Lower lobe of right lung (tissue), 2 donors: Measurements from ENCODE around the gene POLE. TPM values are rescaled to one million over a fixed set of nuclear protein-coding genes. Genes with fewer than 3 reads are reported as not detected.

ENCODE experiments used
- ATAC-seq, 2 donors: fragments of 200-7000 bp; cut with Tn5 transposase; one replicate each; pipeline ENCODE4 v1.9.1; 2020 to 2022; ENCODE audit warnings: mild to moderate bottlenecking in 2 of 2, moderate library complexity in 2 of 2
- DNase-seq: peaks from one replicate; pipeline ENCODE4 v3.0.0-alpha.2; 2020
- H3K27ac ChIP-seq: fragments of 200-600 bp; one replicate; pipeline ENCODE4 v1.8.0; 2022
- H3K27me3 ChIP-seq: fragments of 200-600 bp; one replicate; pipeline ENCODE4 v1.8.0; 2022; ENCODE audit warnings: low read depth
- H3K36me3 ChIP-seq: fragments of 200-600 bp; one replicate; pipeline ENCODE4 v1.8.0; 2022; ENCODE audit warnings: mild to moderate bottlenecking
- H3K4me1 ChIP-seq: fragments of 200-600 bp; one replicate; pipeline ENCODE4 v1.8.0; 2022
- H3K4me3 ChIP-seq: fragments of 200-600 bp; one replicate; pipeline ENCODE4 v1.8.0; 2022; ENCODE audit warnings: mild to moderate bottlenecking
- H3K9me3 ChIP-seq: fragments of 200-600 bp; one replicate; pipeline ENCODE4 v1.8.0; 2022
- intact Hi-C: fragments of 100-400 bp; cut with DNase I; formaldehyde crosslinking; loops from one replicate; pipeline ENCODE4 v1.11.0; 2022
- total RNA-seq: library from RNA; stranded (reverse); fragmentation: NEBNext Ultra II Directional; extraction: Animal tissue kit (Norgen Biotek cat#: 25700); gene quantifications from one replicate; pipeline ENCODE4 v1.2.1, GENCODE V29; 2021
- TF ChIP-seq, protein P1 (sequence below): fragments of 200-600 bp; IDR thresholded peaks from one replicate; pipeline ENCODE4 v1.8.0; 2022; ENCODE audit warnings: antibody characterized with exemption, mild to moderate bottlenecking
- donor health status: DM: no; HTN: yes; CAD: no; lungs with severe emphysema.

POLE gene
- total RNA-seq, 1 donor from 2014 or later: 28.0 TPM

DNA sequence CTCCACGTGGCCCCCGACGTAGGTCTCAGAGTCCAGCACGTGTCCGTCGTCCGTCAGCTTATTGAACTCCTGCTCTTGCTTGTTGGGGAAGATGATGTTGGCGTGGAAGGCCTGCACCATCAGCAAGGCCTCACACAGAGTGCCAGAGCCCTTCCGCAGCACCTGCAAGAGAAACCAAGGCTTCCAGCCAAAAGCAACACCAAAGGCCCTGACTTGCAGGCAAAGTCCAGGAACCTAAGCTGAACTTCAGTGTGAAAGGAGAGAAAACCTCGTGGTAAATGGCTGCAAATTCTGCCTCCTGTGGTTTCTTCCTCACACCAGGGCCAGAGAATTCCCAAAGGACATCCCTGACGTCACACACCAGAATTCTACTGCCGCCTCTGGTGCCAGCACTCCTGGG, 14.5 kb downstream of the POLE start:
- TF ChIP-seq, protein P1, sequence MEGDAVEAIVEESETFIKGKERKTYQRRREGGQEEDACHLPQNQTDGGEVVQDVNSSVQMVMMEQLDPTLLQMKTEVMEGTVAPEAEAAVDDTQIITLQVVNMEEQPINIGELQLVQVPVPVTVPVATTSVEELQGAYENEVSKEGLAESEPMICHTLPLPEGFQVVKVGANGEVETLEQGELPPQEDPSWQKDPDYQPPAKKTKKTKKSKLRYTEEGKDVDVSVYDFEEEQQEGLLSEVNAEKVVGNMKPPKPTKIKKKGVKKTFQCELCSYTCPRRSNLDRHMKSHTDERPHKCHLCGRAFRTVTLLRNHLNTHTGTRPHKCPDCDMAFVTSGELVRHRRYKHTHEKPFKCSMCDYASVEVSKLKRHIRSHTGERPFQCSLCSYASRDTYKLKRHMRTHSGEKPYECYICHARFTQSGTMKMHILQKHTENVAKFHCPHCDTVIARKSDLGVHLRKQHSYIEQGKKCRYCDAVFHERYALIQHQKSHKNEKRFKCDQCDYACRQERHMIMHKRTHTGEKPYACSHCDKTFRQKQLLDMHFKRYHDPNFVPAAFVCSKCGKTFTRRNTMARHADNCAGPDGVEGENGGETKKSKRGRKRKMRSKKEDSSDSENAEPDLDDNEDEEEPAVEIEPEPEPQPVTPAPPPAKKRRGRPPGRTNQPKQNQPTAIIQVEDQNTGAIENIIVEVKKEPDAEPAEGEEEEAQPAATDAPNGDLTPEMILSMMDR: no peak
- ATAC-seq (no peak), DNase-seq (no peak)
- H3K9me3 ChIP-seq: no peaks in the 10 kb centered on the region
- intact Hi-C loops: no loop called here
- no peaks in the 10 kb centered on the region for H3K4me1 ChIP-seq
- H3K36me3 ChIP-seq: peaks cover 77% of the 10 kb centered on the region
- H3K4me3 ChIP-seq: no peak overlapping the region
- no peak overlapping the region for H3K27ac ChIP-seq
- H3K27me3 ChIP-seq: no peaks in the 10 kb centered on the region

DNA sequence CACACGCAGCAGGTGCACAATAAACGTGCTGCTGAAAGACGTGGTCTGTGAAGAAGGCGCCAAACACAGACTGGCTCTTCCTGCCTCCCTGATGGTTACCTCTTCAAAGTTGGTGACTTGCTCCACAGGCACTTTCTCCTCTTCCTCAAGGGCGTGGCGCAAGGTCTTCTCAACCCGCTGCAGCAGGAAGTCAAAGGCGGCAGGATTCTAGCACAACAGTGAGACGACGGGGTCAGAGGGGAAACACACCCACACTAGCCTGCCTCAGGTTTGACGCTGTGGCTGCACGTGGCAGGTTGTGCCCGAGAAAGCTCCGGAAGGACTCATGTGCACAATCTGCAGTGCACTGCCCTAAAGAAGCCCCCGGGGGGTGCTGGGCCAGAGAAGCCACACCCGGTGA, 15.0 kb downstream of the POLE start:
- ATAC-seq: no peak
- peaks cover 77% of the 10 kb centered on the region for H3K36me3 ChIP-seq
- intact Hi-C loops: no loop called here
- DNase-seq: no peak
- no peaks in the 10 kb centered on the region for H3K9me3 ChIP-seq
- H3K4me1 ChIP-seq: no peaks in the 10 kb centered on the region
- TF ChIP-seq, protein P1: no peak
- no peaks in the 10 kb centered on the region for H3K27me3 ChIP-seq
- H3K4me3 ChIP-seq: no peak overlapping the region
- no peak overlapping the region for H3K27ac ChIP-seq

DNA sequence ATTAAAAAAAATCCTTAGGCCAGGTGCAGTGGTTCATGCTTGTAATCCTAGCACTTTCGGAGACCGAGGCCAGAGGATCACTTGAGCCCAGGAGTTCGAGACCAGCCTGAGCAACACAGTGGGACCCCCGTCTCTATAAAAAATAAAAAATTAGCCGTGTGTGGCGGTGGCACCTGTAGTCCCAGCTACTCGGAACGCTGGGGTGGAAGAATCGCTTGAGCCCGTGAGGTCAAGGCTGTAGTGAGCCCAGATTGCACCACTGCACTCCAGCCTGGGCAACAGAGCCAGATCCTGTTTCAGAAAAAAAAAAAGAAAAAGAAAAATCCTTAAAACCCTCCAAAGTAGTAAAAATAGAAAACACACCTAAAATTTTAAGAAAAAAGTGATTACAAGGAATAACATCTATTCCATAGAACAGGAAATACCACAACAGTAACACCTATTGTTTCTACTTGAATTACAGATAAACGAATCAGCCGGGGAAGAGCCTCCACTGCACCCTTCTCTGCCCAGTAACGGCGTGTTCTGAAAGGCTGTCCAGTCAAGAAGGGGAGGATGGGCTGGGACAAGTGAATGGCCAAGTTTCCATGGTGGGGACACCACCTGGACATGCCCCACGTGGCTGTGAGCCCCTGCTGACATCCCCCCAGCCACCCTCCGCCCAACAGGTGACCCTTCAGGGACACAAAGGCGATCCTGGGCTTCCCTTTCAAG, 17.8 kb downstream of the POLE start:
- no peak for DNase-seq
- TF ChIP-seq, protein P1: no peak
- peaks cover 80% of the 10 kb centered on the region for H3K36me3 ChIP-seq
- ATAC-seq: no peak
- H3K9me3 ChIP-seq: no peaks in the 10 kb centered on the region
- H3K4me3 ChIP-seq: no peak overlapping the region
- no peaks in the 10 kb centered on the region for H3K27me3 ChIP-seq
- no peak overlapping the region for H3K27ac ChIP-seq
- H3K4me1 ChIP-seq: no peaks in the 10 kb centered on the region
- intact Hi-C loops: no loop called here

DNA sequence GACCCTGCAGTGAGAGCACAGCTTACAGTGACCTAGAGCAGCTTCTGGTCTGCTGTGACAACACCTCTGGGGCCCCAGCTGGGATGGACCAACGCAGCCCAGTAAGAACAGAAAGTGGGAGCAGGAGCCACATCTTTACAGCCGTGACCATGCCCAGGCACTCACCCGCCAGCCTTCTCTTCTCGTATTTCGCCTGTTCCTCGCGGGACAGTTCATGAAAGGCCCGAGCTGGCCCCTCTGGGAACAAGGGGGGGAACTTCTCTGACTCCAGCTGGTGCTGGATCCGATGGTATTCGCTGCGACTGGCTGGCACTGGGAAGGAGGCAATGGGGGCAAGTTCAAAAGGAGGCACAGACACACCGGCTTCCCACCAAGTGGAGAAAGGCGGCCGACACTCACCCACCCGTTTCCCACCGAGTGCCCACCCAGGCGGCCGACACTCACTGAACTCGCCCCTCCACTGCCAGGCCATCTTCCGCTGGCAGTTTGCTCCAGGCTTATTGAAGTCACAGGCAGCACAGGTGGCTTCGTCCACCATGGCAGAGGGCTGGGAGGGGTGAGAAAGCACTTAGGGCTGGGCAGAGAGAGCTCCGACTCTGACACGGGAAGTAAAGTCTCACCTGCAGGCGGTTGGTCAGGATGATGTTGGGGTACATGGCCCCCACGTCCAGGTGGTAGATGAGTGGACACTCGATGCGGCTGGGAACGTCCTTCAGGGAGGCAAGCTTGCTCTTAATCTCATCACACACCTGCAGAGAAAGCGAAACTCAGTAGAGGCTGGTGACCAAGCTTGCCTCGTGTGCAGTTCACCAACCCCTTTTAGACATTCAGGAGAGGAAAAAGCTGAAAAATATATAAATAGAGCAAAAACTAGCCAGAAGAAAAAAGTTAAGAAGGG, 18.7 kb downstream of the POLE start:
- ATAC-seq (no peak), DNase-seq (no peak)
- Histone ChIP-seq H3K27ac (no peak overlapping the region), H3K9me3 (no peaks in the 10 kb centered on the region), H3K36me3 (peaks cover 86% of the 10 kb centered on the region), H3K27me3 (no peaks in the 10 kb centered on the region), H3K4me3 (no peak overlapping the region), H3K4me1 (no peaks in the 10 kb centered on the region)
- TF ChIP-seq, protein P1: no peak
- intact Hi-C loops: no loop called here

DNA sequence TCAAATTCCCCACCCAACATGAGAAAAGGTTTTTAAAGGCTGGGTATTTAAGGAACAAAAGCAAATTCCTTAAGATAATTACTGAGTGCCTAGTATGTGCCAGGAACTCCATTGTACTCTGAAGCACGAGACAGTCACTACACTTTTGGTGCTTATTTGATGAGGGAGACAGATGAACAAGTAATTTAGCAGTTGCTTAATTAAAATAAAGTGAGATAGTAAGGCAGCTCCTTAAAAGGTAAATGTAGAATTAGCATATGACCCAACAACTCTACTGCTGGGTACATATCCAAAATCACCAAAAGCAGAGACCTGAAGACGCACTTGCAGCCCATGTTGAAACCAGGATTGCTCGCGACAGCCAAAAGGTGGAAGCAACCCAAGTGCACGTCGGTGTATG, 21.3 kb downstream of the POLE start:
- no peaks in the 10 kb centered on the region for H3K9me3 ChIP-seq
- no peaks in the 10 kb centered on the region for H3K4me1 ChIP-seq
- H3K36me3 ChIP-seq: peaks cover 93% of the 10 kb centered on the region
- no peak overlapping the region for H3K4me3 ChIP-seq
- ATAC-seq (no peak), DNase-seq (no peak)
- intact Hi-C loops: no loop called here
- no peaks in the 10 kb centered on the region for H3K27me3 ChIP-seq
- TF ChIP-seq, protein P1: no peak
- H3K27ac ChIP-seq: no peak overlapping the region
